GM08714 (cell line): ENCODE measurements around the gene TRAPPC12.
"Not testable (repeated sequence)": the region's sequence is repeated elsewhere in the genome, so short reads cannot be mapped to it uniquely, and the experiment has no call there.

ENCODE experiments used
- H3K4me3 ChIP-seq: fragments of 200-500 bp; sonication (Bioruptor generic); 2 replicates; pipeline ENCODE4 v1.5.1; 2014; ENCODE audit warnings: mild to moderate bottlenecking, low read length, inconsistent platforms
- ZNF274 ChIP-seq: IDR thresholded peaks from 2 replicates; pipeline ENCODE4 v1.6.1; 2012; ENCODE audit warnings: mild to moderate bottlenecking, low read depth, low read length

TRAPPC12 gene

GRCh38 chr2:3488855-3489763 is 109.6 kb downstream of the TRAPPC12 start:
- H3K4me3 ChIP-seq, result no peak overlapping the region
- no peak for TF ChIP-seq ZNF274

- no peak overlapping the region for H3K4me3 ChIP-seq
- no peak for TF ChIP-seq ZNF274
Observed at GRCh38 chr2:3489764-3490115, 110.2 kb downstream of the TRAPPC12 start.

DNA sequence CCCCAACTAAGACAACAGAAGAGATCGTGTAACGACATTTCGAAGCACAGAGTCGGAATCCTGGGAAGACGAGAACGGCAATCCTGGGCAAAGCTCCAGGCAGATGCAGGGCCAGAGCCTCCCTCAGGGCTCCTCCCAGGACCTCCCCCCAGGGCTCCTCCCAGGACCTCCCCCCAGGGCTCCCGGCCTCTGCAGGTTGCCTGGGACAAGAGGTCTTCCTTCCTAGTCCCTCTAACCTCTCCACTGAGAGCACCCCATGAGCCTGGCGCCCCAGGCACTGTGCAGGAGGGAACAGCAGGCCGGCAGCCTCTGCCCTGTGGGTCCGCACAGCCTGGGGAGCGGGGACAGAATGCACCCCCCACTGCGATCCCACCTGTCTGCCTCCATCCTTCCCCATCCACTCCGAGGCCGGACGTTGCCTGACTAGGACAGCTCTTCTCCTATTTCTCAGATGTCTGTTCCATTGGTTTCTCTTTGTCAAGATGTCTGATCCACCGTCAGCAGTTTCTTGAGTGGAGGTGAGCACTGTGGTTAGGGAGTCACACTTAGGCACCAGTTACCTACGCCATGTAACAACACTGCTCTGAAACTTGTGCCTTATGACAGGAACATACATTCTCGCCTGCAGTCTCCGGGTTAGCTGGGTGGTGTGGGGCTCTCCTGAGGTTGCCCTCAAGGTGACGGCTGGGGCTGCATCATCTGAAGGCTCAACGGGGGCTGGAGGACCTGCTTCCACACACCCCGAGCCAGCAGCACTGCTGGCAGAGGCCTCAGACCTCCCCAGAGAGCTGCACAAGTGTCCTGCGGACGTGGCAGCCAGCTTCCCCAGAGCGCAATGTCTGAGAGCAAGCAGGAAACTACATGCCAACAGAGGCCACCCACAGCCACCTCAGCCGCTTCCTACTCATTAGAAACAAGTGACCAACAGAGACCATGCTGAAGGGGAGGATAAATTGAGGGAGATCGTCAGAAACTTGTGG is 111.0 kb downstream of the TRAPPC12 start:
- H3K4me3 ChIP-seq, result no peak overlapping the region
- TF ChIP-seq ZNF274, result no peak

GRCh38 chr2:3491306-3491705 is 111.8 kb downstream of the TRAPPC12 start:
- no peak for TF ChIP-seq ZNF274

GRCh38 chr2:3491716-3492474 is 112.4 kb downstream of the TRAPPC12 start:
- no peak overlapping the region for H3K4me3 ChIP-seq
- no peak for TF ChIP-seq ZNF274

More at GRCh38 chr2:3491306-3491705, 111.8 kb downstream of the TRAPPC12 start:
- H3K4me3 ChIP-seq, result no peak overlapping the region

- not testable (repeated sequence) for H3K4me3 ChIP-seq
Observed at GRCh38 chr2:3492475-3492787, 112.9 kb downstream of the TRAPPC12 start.

- no peak overlapping the region for H3K4me3 ChIP-seq
Observed at GRCh38 chr2:3492951-3493614, 113.6 kb downstream of the TRAPPC12 start.

DNA sequence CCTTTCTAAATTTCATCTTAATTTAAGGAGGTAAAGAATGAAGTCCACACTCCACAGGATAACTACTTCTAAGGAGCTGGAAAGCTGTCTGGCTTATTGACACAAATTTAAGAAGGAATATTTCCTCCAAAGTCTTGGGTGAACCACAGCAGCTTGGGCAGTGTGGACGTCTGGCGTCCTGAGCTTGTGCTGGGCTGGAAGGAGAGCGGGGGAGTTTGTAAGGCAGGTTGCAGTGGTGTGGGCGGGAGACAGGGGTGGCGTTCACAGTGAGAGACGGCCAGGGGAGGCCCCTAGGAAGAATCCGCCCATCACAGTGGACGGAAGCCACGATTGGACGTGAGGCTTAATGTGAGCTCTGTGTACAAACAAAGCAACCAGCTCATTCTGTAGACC is 114.1 kb downstream of the TRAPPC12 start:
- no peak for TF ChIP-seq ZNF274
- no peak overlapping the region for H3K4me3 ChIP-seq

More at GRCh38 chr2:3492951-3493614, 113.6 kb downstream of the TRAPPC12 start:
- TF ChIP-seq ZNF274, result no peak

DNA sequence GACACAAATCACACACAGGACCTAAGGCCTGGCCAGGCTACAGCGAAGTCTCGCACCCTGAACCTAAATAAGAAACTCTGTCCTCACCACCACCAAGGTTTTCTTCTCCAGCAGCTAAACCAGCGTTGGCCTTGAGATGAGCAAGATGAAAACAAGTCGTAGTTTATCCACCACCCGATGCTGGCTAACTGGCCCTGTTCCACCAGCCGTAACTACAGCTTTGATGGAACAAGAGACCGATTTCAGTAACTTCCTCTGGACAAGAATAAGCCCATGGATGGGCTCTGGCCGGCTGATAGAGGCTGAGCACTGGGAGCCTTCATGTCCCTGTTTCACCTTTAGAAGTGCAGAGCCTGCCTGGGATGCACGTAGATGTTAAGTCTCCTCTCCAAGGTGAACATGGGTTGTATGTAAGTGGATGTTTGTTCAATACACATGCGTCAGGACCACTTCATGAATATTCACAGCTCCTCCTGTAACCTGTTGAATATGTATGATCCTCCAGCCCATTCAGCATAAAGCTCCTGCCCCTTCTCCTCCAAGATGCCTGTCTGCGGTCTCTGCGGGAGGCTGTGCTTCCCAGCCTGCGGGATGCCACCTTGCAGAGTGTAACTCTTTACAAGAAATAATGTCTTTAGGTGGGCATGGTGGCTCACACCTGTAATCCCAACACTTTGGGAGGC is 115.6 kb downstream of the TRAPPC12 start:
- no peak overlapping the region for H3K4me3 ChIP-seq
- TF ChIP-seq ZNF274, result no peak

DNA sequence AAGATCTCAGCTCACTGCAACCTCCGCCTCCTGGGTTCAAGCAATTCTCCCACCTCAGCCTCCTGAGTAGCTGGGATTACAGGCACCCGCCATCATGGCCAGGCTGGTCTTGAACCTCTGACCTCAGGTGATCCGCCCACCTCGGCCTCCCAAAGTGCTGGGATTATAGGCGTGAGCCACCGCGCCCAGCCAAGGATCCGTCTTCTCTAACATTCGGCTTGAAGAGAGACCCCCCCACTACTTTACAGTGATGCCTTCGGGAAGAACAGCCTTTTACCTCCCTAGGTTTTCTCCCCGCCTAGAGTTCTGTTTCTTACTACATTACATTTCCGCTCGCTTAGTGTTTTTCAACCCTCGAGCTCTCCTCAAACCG is 117.2 kb downstream of the TRAPPC12 start:
- H3K4me3 ChIP-seq, result not testable (repeated sequence)

DNA sequence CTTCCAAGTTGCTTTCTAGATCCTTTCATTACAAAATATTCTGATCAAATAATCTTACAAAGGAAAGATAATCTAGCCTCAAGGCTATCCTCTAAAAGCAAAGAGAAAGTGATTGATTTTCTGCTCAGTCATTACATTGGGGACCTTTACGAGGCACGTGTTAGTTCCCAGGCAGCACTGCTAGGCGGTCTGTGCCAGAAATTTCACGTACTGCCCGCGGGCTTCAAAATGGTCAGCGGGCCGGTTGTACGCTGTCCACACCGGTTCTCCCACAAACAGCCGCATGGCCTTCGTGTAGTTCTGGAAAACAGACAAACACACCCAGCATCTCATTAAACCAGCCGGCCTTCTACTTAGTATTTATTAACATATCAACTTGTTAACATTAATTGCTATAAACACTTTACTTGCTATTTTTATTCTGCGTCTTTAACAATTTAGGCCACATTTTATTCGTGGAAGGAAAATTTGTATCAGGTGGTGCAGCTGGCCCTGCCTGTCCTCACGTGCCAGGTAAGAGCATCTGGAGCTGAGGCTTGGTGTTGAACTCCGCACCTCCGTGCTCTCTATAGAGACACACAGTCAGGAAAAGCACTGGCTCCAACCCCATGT is 119.4 kb downstream of the TRAPPC12 start:
- TF ChIP-seq ZNF274, result no peak
- no peak overlapping the region for H3K4me3 ChIP-seq

DNA sequence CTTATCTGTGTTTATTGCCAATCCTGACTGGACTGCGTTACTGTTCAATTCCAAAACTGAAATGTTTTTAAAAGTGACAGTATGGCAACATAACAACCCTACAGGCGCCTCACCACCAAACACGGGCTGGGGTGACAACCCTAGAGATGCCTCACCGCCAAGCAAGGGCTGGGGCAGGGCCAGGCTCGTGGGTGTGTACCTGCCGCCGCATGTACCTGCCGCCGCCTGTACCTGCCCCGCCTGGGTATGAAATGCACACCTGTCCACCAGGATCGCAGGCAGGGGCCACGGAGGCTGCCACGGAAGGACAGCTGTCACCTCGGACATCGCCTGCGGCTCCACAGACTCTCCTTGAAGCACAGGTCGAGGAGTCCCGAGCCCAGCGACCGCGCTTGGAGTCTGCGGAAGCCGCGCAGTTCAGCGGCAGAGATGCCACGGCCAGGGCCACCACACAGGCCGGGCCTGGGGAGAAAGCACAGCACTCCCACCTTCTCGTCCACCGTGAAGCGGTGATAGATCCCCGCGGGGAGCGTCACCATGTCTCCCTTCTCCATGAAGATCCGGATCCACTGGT is 120.9 kb downstream of the TRAPPC12 start:
- TF ChIP-seq ZNF274, result no peak
- H3K4me3 ChIP-seq, result no peak overlapping the region

DNA sequence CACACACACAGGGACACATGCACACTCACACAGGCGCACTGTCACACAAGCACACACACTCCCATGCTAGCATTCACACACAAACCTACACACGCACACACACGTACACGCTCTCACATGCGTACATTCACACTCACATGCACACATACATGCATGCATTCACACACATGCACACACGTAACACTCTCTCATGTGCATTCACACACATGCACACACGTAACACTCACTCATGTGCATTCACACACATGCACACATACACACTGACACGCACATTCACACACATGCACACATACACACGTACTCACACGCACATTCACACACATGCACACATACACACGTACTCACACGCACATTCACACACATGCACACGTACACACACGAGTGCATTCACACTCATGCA is 123.6 kb downstream of the TRAPPC12 start:
- no peak overlapping the region for H3K4me3 ChIP-seq
- no peak for TF ChIP-seq ZNF274
